HepG2 (cell line): ENCODE results near the gene PPM1H. TPM values are rescaled to one million over a fixed set of nuclear protein-coding genes. Genes with fewer than 3 reads are reported as not detected.
A peak's percentile ranks its signal among the peaks of the same experiment; 100 is the strongest.

Experiments
- CBFB ChIP-seq: sonication (generic); formaldehyde crosslinking; IDR thresholded peaks from 2 replicates; pipeline ENCODE4 v1.4.0; 2020; ENCODE audit warnings: missing genetic modification reagents
- CENPT ChIP-seq: sonication (generic); formaldehyde crosslinking; IDR thresholded peaks from 2 replicates; pipeline ENCODE4 v1.8.0; 2022; ENCODE audit warnings: low read depth, mild to moderate bottlenecking, moderate library complexity, missing genetic modification reagents
- CREB1 ChIP-seq, 2 experiments: fragments of 450-650 bp in 1 of 2; IDR thresholded peaks; 2 replicates each; pipeline ENCODE4 v1.6.1; 2016 to 2017; ENCODE audit warnings: control low read depth in 1 of 2, mild to moderate bottlenecking in 1 of 2, missing compliant biosample characterization in 1 of 2, missing genetic modification characterization in 1 of 2
- FLYWCH1 ChIP-seq: sonication (generic); formaldehyde crosslinking; IDR thresholded peaks from 2 replicates; pipeline ENCODE4 v1.8.1; 2023; ENCODE audit warnings: mild to moderate bottlenecking, missing genetic modification reagents
- GPBP1L1 ChIP-seq: sonication (generic); formaldehyde crosslinking; IDR thresholded peaks from 2 replicates; pipeline ENCODE4 v1.5.0; 2020; ENCODE audit warnings: mild to moderate bottlenecking, missing genetic modification reagents
- KDM6A ChIP-seq: IDR thresholded peaks from 2 replicates; pipeline ENCODE4 v1.6.1; 2016; ENCODE audit warnings: low read depth
- MEF2D ChIP-seq: sonication (generic); formaldehyde crosslinking; IDR thresholded peaks from 2 replicates; pipeline ENCODE4 v1.5.1; 2020; ENCODE audit warnings: mild to moderate bottlenecking, missing genetic modification reagents
- NBN ChIP-seq: fragments of 450-650 bp; conservative IDR thresholded peaks from 2 replicates; pipeline ENCODE4 v1.6.1; 2017
- NRL ChIP-seq: sonication (generic); formaldehyde crosslinking; IDR thresholded peaks from 2 replicates; pipeline ENCODE4 v1.5.0; 2020; ENCODE audit warnings: missing genetic modification reagents, mild to moderate bottlenecking, moderate library complexity, borderline replicate concordance
- POLR2A ChIP-seq, 2 experiments: IDR thresholded peaks; 2 replicates each; pipeline ENCODE4 v1.6.1; 2011; ENCODE audit warnings: low read depth in 2 of 2, low read length in 2 of 2, mild to moderate bottlenecking in 1 of 2, moderate library complexity in 1 of 2; ENCODE audit not compliant: insufficient read depth in 1 of 2
- SALL2 ChIP-seq: sonication (generic); formaldehyde crosslinking; IDR thresholded peaks from 2 replicates; pipeline ENCODE4 v1.8.1; 2023; ENCODE audit warnings: mild to moderate bottlenecking, missing genetic modification reagents, inconsistent platforms
- SMAD3 ChIP-seq: sonication (generic); formaldehyde crosslinking; IDR thresholded peaks from 2 replicates; pipeline ENCODE4 v1.4.0; 2020; ENCODE audit warnings: missing genetic modification reagents
- SRSF4 ChIP-seq: fragments of 200-400 bp; formaldehyde crosslinking; IDR thresholded peaks from one replicate; pipeline ENCODE4 v1.6.1; 2018; ENCODE audit warnings: mild to moderate bottlenecking, low read depth, low read length, moderate library complexity; ENCODE audit not compliant: poor library complexity, severe bottlenecking
- ZNF207 ChIP-seq: fragments of 450-650 bp; IDR thresholded peaks from 2 replicates; pipeline ENCODE4 v1.6.1; 2016; ENCODE audit warnings: antibody characterized with exemption, borderline replicate concordance
- ZNF550 ChIP-seq: sonication (generic); formaldehyde crosslinking; IDR thresholded peaks from 2 replicates; pipeline ENCODE4 v1.4.0; 2020; ENCODE audit warnings: mild to moderate bottlenecking, missing genetic modification reagents, borderline replicate concordance
- ZNF660 ChIP-seq: sonication (generic); formaldehyde crosslinking; IDR thresholded peaks from 2 replicates; pipeline ENCODE4 v1.5.1; 2020; ENCODE audit warnings: mild to moderate bottlenecking, low read depth, missing genetic modification reagents, borderline replicate concordance
- ZNF687 ChIP-seq: sonication (generic); formaldehyde crosslinking; IDR thresholded peaks from 2 replicates; pipeline ENCODE4 v1.5.1; 2020; ENCODE audit warnings: mild to moderate bottlenecking, missing genetic modification reagents, moderate library complexity
- ZNF749 ChIP-seq: sonication (generic); formaldehyde crosslinking; IDR thresholded peaks from 2 replicates; pipeline ENCODE4 v1.8.0; 2022; ENCODE audit warnings: mild to moderate bottlenecking, missing genetic modification reagents, moderate library complexity, borderline replicate concordance
- ZNF761 ChIP-seq: sonication (generic); formaldehyde crosslinking; conservative IDR thresholded peaks from 2 replicates; pipeline ENCODE4 v1.4.0; 2020; ENCODE audit warnings: mild to moderate bottlenecking, missing genetic modification reagents
- ZSCAN12 ChIP-seq: sonication (generic); formaldehyde crosslinking; IDR thresholded peaks from 2 replicates; pipeline ENCODE4 v1.9.0; 2021; ENCODE audit warnings: mild to moderate bottlenecking, missing genetic modification reagents
- ZSCAN22 ChIP-seq: sonication (generic); formaldehyde crosslinking; IDR thresholded peaks from 2 replicates; pipeline ENCODE4 v1.4.0; 2020; ENCODE audit warnings: mild to moderate bottlenecking, missing genetic modification reagents
- polyA plus RNA-seq, 8 experiments: library from polyadenylated mRNA; depleted of rRNA in 3 of 8; stranded (reverse) in 7 of 8; unstranded in 1 of 8; fragments of >200 nt; fragmentation: Illumina TruSeq in 4 of 8; extraction: Trizol in 4 of 8; gene quantifications; 2 replicates each; pipeline versions ENCODE4 v1.2.1 to v1.2.3, GENCODE V29; 2011 to 2016; ENCODE audit warnings: low read depth in 4 of 8, missing spikeins in 1 of 8, mixed read lengths in 1 of 8; ENCODE audit not compliant: insufficient read depth in 1 of 8
- total RNA-seq, 5 experiments: library from RNA; depleted of rRNA; stranded (reverse); fragments of >200 nt; fragmentation: Illumina TruSeq; extraction: Trizol; gene quantifications; 2 replicates each; pipeline ENCODE4 v1.2.3, GENCODE V29; 2016; ENCODE audit warnings: low read depth in 1 of 5
- TF ChIP-seq, protein P1 (sequence below): sonication (generic); formaldehyde crosslinking; IDR thresholded peaks from 2 replicates; pipeline ENCODE4 v1.5.1; 2020; ENCODE audit warnings: missing genetic modification reagents, mild to moderate bottlenecking, borderline replicate concordance
- TF ChIP-seq, protein P2 (sequence below): sonication (generic); formaldehyde crosslinking; IDR thresholded peaks from 2 replicates; pipeline ENCODE4 v1.4.0; 2020; ENCODE audit warnings: low read depth, mild to moderate bottlenecking, missing genetic modification reagents

PPM1H gene
- total and polyA plus RNA-seq, 2 of the 13 experiments (the other 11 are each of a cell fraction or from before 2014, with no cell fraction given) = 29.1 to 38.1 TPM

DNA sequence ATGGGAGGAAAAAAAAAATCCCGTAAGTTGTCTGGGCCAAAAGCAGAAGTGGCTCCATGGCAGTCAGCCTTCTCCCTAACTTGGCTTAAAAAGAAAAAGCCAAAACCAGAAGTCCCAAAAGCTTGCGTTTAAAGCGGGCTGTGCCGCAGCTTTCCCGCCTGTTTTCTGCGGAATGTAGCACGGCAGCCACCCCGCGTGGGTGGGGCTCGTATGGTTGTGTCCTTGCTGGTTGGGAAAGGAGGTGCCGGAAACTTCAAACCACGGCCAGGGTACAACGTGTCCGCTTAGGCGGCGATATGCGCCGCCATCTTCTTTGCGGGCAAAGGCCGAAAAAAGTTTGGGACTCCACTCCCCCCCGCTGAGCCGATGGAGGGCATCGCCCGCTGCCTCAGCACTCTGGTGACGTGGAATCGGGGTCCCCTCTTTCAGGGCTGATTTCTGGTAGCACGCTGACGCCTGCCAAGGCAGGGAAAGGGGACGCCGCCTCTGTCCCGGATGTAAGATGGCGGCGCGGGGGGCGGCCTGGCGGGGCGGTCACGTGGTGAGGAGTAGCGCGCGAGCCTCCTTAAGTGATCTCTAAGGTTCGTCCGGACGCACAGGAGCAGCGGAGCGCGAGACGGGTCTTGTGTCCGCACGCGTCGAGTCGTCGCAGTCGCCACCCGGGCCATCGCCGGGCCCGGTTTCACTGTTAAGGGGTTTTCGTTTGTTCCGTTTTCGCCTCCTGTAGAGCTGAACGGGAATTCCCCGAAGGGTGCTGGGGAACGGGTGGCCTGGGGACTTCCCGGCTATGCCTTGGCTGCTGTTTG is 332.5 kb downstream of the PPM1H start (continued):
- peak; percentile 86 for TF ChIP-seq NRL (CRISPR knock-in tag)
- peak; percentile 60 for TF ChIP-seq CREB1 (IDR thresholded peaks at IDR 0.05)
- peak; percentile 51; the same call in 1 of the 2 replicates for TF ChIP-seq CREB1 (CRISPR knock-in tag; IDR thresholded peaks at IDR 0.05)
- TF ChIP-seq, protein P1, sequence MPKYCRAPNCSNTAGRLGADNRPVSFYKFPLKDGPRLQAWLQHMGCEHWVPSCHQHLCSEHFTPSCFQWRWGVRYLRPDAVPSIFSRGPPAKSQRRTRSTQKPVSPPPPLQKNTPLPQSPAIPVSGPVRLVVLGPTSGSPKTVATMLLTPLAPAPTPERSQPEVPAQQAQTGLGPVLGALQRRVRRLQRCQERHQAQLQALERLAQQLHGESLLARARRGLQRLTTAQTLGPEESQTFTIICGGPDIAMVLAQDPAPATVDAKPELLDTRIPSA = no peak; the same call in 1 of the 2 replicates
- TF ChIP-seq SRSF4 = no peak
- no peak for TF ChIP-seq ZNF550 (CRISPR knock-in tag)
- no peak for TF ChIP-seq ZSCAN22 (CRISPR knock-in tag)
- TF ChIP-seq KDM6A (CRISPR knock-in tag) = peak; percentile 15; the same call in 1 of the 2 replicates
- peak; percentile 74; the same call in 1 of the 2 replicates for TF ChIP-seq ZNF749 (CRISPR knock-in tag)
- TF ChIP-seq ZNF761 (CRISPR knock-in tag) = 0 out of 2 replicates have a peak, but pooled peaks have one; percentile 51
- TF ChIP-seq, protein P2, sequence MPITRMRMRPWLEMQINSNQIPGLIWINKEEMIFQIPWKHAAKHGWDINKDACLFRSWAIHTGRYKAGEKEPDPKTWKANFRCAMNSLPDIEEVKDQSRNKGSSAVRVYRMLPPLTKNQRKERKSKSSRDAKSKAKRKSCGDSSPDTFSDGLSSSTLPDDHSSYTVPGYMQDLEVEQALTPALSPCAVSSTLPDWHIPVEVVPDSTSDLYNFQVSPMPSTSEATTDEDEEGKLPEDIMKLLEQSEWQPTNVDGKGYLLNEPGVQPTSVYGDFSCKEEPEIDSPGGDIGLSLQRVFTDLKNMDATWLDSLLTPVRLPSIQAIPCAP (CRISPR knock-in tag) = no peak
- no peak for TF ChIP-seq CENPT (CRISPR knock-in tag)
- TF ChIP-seq FLYWCH1 (CRISPR knock-in tag) = no peak
- no peak for TF ChIP-seq ZSCAN12 (CRISPR knock-in tag)
- 0 out of 2 replicates have a peak, but pooled peaks have one; percentile 30 for TF ChIP-seq CBFB
- peak; percentile 40; the same call in 1 of the 2 replicates for TF ChIP-seq SMAD3 (CRISPR knock-in tag)
- TF ChIP-seq ZNF660 (CRISPR knock-in tag) = no peak
- peak; percentile 95 for TF ChIP-seq ZNF687
- peak in 1 of 2 experiments; percentile 50; a peak in 2 of 4 replicates for TF ChIP-seq POLR2A (IDR thresholded peaks at IDR 0.05; ENCODE audit: insufficient read depth in 1 of 2, low read depth in 2 of 2, low read length in 2 of 2)
- no peak for TF ChIP-seq NBN
- TF ChIP-seq ZNF207 = no peak
- TF ChIP-seq GPBP1L1 (CRISPR knock-in tag) = no peak
- TF ChIP-seq SALL2 (CRISPR knock-in tag) = peak; percentile 70
- TF ChIP-seq MEF2D (CRISPR knock-in tag) = peak; percentile 72
